ENCODE results near the gene GNG2.

GRCh38 chr14:51828017-51828797 lies 32.2 kb upstream of the GNG2 start:
- TF ChIP-seq CTCF (conservative IDR thresholded peaks at IDR 0.05; ENCODE audit: low read depth in 2 of 2) (no peak), STAT1 (IDR thresholded peaks at IDR 0.05; ENCODE audit: unreplicated experiment) (no peak), REST (IDR thresholded peaks at IDR 0.05; ENCODE audit: unreplicated experiment) (no peak)
